GM19025 (cell line): Measurements from ENCODE around the gene STAP1.
"Not testable (repeated sequence)": the region's sequence is repeated elsewhere in the genome, so short reads cannot be mapped to it uniquely, and the experiment has no call there.

Source experiments
- ATAC-seq: cut with Tn5 transposase; IDR thresholded peaks from one replicate; pipeline ENCODE4 v1.9.1; 2021; ENCODE audit warnings: mild to moderate bottlenecking, low read depth, moderate library complexity; ENCODE audit not compliant: unreplicated experiment

Gene STAP1

DNA sequence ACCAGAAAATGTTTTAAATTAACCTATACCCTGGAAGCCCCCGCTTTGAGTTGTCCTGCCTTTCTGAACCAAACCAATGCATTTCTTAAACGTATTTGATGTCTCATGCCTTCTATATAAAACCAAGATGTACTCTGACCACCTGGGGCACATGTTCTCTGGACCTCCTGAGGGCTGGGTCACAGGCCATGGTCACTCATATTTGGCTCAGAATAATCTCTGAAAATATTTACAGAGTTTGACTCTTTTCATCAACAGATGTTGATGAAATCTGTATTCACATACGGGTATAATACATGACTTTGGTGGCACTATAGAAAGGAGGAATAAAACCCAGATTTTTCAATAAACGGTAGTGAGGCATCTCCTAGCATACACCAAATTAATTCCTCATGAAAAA, 55.7 kb downstream of the STAP1 start:
- no peak for ATAC-seq

DNA sequence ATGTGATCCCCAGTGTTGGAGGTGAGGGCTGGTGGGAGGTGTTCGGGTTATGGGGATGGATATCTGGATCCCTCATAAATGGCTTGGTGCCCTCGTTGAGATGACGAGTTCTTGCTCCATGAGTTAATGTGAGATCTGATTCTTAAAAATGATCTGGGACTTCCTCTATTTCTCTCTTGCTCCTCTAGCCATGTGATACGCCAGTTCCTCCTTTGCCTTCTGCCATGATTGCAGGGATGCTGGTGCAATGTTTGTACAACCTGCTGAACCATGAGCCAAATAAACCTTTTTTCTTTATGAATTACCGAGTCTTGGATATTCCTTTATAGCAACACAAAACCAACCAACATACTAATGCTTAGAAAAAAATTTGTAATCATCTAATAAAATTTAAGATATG, 56.6 kb downstream of the STAP1 start:
- ATAC-seq: no peak

DNA sequence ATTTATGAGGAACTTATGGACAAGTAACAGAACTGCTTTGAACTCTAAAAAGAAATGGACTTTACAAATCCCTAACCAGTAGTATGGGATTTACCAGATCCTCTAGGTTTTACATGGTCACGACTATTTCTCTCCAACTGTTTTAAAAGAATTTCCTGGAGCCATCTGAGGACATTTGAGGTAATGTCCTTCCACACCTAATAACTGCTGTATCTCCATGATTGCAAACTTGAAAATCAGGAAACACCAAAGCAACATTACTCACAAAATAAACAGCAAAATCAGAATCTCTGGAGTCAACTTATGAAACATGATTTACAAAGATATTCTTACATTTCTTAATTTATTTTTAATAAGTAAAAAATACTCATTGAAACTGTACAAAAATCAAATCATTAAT, 58.0 kb downstream of the STAP1 start:
- ATAC-seq: no peak

DNA sequence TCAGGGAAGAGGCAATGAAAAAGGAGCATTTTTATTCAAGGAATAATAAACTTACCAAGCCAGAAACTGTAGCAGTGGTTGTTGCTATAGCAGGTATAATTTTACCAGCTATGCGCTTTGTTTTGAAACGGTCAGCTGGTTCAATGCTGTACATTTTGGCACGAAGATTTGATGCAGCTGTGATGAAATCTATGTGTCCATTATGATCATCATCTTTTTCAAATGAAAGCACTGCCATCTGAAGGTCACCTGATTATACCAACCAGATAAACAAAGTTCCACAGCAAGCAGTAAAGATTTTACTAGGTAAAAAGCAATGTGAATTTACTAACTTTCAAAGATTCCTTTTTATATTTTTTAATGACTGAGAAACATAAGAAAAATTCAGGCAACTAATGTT, 66.4 kb downstream of the STAP1 start:
- no peak for ATAC-seq

DNA sequence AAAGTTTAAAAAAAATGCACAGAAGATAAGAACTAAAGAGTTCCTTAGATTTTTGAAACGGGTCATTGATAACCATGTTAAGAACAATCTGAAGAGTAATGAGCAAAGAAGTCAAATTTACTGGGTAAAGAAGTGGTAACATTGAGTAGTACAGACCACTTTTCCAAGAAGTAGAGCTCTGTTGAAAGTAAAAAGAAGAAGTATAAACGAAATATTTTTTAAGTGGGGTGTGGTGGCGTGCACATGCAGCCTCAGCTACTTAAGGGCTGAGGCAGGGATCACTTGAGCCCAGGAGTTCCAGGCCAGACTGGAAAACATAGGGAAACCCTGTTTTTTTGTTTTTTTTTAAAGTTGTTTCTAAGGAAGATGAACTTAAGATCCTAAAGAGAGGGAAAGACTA, 74.0 kb downstream of the STAP1 start:
- no peak for ATAC-seq

DNA sequence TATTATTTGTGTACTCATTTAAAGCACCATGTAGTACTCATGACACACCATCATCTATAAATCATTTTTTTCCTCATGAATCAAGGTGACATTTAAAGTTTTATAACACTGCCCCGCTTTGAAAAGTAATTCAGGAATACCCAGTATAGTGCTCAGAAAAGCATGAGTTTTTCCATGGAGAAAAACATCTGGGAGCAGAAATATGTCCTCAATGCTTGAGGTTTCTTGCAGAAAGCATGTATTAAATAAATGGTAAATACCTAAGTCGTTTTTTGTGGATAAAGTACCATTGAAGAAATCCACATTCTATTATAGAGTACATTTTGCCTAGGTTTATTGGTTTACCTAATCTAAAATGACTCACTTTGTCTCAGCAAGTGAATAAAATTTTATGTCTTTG, 76.2 kb downstream of the STAP1 start:
- ATAC-seq: no peak

DNA sequence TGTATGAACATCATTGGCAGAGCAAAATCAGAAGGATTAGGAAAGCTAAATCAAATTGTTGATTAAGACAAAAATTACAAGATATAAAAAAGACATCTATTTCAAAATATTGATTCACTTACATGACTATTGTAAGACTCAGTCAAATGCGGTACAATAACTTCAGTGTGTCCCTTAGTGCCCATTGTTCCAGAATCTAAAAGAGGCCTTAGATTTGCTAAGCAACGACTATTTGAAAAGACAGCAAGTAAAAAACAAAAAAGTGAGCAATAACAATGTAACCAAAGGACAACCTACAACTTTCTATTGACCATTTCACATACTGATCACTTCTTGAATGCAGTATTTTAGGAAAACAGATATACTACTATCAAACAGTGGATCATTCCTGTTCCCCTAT, 76.8 kb downstream of the STAP1 start:
- no peak for ATAC-seq

DNA sequence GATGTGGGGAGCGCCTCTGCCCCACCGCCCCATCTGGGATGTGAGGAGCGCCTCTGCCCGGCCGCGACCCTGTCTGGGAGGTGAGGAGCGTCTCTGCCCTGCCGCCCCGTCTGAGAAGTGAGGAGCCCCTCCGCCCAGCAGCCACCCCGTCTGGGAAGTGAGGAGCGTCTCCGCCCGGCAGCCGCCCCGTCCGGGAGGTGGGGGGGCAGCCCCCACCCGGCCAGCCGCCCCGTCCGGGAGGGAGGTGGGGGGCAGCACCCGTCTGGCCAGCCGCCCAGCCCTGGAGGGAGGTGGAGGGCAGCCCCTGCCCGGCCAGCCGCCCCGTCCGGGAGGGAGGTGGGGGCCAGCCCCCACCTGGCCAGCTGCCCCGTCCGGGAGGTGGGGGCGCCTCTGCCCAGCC, 78.5 kb downstream of the STAP1 start:
- not testable (repeated sequence) for ATAC-seq

DNA sequence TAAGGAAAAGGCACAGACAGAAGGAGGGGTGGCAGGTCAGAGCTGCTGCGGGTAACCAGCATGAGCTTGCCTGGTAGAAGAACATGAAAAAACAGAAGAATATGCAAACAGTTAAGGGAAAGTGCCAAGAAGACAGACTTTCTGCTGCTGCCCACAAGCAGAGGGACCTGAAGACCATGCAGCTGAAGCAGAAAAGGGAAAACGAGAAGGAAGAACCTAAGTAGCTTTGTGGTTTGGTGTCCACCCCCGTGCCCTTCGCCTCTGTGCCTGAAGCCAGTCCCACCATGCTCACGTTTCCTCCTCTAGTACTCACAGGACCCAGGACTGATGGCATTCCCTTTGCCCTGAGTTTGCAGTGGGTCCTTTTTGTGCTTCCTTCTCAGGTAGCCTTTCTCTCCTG, 79.6 kb downstream of the STAP1 start:
- no peak for ATAC-seq

DNA sequence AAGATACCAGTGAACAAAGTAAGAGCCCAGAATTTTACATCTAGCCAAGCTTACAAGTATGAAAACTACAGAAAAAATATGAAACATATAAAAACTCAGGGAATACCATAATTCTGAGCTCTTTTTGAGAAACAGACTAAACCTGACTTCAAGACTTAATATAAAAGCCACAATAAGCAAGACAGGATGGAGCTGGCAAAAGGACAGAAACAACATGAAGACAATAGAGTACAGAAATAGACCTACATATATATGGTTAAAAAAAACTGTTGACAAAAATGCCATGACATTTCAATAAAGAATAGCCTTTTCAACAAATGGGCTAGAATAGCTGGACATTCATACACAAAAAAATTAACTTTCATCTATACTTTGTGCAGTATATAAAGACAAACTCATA, 93.0 kb downstream of the STAP1 start:
- no peak for ATAC-seq
